HG02973 (cell line): ENCODE data around the gene TBX1.

Experiments
- ATAC-seq: cut with Tn5 transposase; IDR thresholded peaks from one replicate; pipeline ENCODE4 v1.9.1; 2021; ENCODE audit warnings: moderate library complexity; ENCODE audit not compliant: unreplicated experiment

Gene TBX1

GRCh38 chr22:19737846-19738663 is 22.5 kb upstream of the TBX1 start:
- no peak for ATAC-seq

GRCh38 chr22:19738664-19739447 is 21.7 kb upstream of the TBX1 start:
- ATAC-seq: no peak

GRCh38 chr22:19739448-19739895 is 21.1 kb upstream of the TBX1 start:
- no peak for ATAC-seq

GRCh38 chr22:19739911-19740449 is 20.6 kb upstream of the TBX1 start:
- no peak for ATAC-seq

GRCh38 chr22:19740586-19740985 is 20.0 kb upstream of the TBX1 start:
- no peak for ATAC-seq

GRCh38 chr22:19741053-19741452 is 19.5 kb upstream of the TBX1 start:
- no peak for ATAC-seq

GRCh38 chr22:19742160-19743066 is 18.2 kb upstream of the TBX1 start:
- no peak for ATAC-seq

GRCh38 chr22:19743081-19743480 is 17.5 kb upstream of the TBX1 start:
- no peak for ATAC-seq

GRCh38 chr22:19743651-19744050 is 16.9 kb upstream of the TBX1 start:
- ATAC-seq: no peak

- ATAC-seq: no peak
Measured at GRCh38 chr22:19744350-19745006, 16.1 kb upstream of the TBX1 start.

- no peak for ATAC-seq
Measured at GRCh38 chr22:19745155-19746101, 15.2 kb upstream of the TBX1 start.

GRCh38 chr22:19746726-19747125 is 13.9 kb upstream of the TBX1 start:
- no peak for ATAC-seq

- ATAC-seq: no peak
Measured at GRCh38 chr22:19747551-19747950, 13.0 kb upstream of the TBX1 start.

GRCh38 chr22:19748139-19748538 is 12.4 kb upstream of the TBX1 start:
- ATAC-seq: no peak

- ATAC-seq: no peak
Measured at GRCh38 chr22:19748991-19749664, 11.4 kb upstream of the TBX1 start.

GRCh38 chr22:19749876-19750275 is 10.7 kb upstream of the TBX1 start:
- no peak for ATAC-seq

- ATAC-seq: no peak
Measured at GRCh38 chr22:19750507-19751490, 9.8 kb upstream of the TBX1 start.
